IMR-90 (cell line): Measurements from ENCODE around the gene ACY1. TPM values are rescaled to one million over a fixed set of nuclear protein-coding genes. Genes with fewer than 3 reads are reported as not detected.

Source experiments
- ATAC-seq: fragments of 200-7000 bp; cut with Tn5 transposase; 2 replicates; pipeline ENCODE4 v1.9.1; 2020; ENCODE audit warnings: low read depth, mild to moderate bottlenecking, moderate library complexity
- BruUV-seq: library from RNA; stranded (reverse); fragments of 400-500 nt; replicated peaks from 2 replicates; lab custom pipeline; 2021; lab: Mats Ljungman, UMichigan
- CTCF ChIA-PET: fragments of 300-600 bp; formaldehyde crosslinking; extraction: SDS; loops from one replicate; lab custom pipeline; 2021; ENCODE audit warnings: antibody characterized with exemption; lab: Yijun Ruan, JAX
- POLR2A ChIA-PET: fragments of 300-600 bp; sonication (Branson Sonifier 250); formaldehyde crosslinking; loops from one replicate; lab custom pipeline; 2022; ENCODE audit warnings: antibody characterized with exemption; ENCODE audit not compliant: unreplicated experiment; lab: Charles Lee
- DNase-seq: peaks from one replicate; pipeline ENCODE4 v3.0.0; 2013
- H2AFZ ChIP-seq: replicated peaks from 2 replicates; pipeline ENCODE3; 2013; ENCODE audit warnings: low read length, mild to moderate bottlenecking; ENCODE audit not compliant: poor library complexity
- H2AK5ac ChIP-seq: 2 replicates; pipeline ENCODE4 v1.6.1; 2013; ENCODE audit warnings: low read depth, low read length, inconsistent platforms
- H2AK9ac ChIP-seq: replicated peaks from 2 replicates; pipeline ENCODE3; 2013; ENCODE audit warnings: mild to moderate bottlenecking, low read depth, low read length, moderate library complexity; ENCODE audit not compliant: poor library complexity
- H2BK120ac ChIP-seq: 2 replicates; pipeline ENCODE4 v1.6.1; 2013; ENCODE audit warnings: low read depth, low read length, inconsistent platforms
- H2BK15ac ChIP-seq: 3 replicates; pipeline ENCODE4 v1.6.1; 2013; ENCODE audit warnings: low read depth, low read length, inconsistent platforms
- H2BK20ac ChIP-seq: 2 replicates; pipeline ENCODE4 v1.6.1; 2013; ENCODE audit warnings: low read depth, mild to moderate bottlenecking, inconsistent platforms, low read length, moderate library complexity
- H2BK5ac ChIP-seq: 2 replicates; pipeline ENCODE4 v1.6.1; 2013; ENCODE audit warnings: mild to moderate bottlenecking, low read depth, low read length, inconsistent platforms; ENCODE audit not compliant: poor library complexity, severe bottlenecking
- H3K14ac ChIP-seq: replicated peaks from 2 replicates; pipeline ENCODE4 v1.6.1; 2013; ENCODE audit warnings: low read depth, low read length, inconsistent platforms
- H3K18ac ChIP-seq: 2 replicates; pipeline ENCODE4 v1.6.1; 2013; ENCODE audit warnings: low read depth, low read length, control low read depth
- H3K23ac ChIP-seq: 2 replicates; pipeline ENCODE4 v1.6.1; 2013; ENCODE audit warnings: low read depth, low read length, inconsistent platforms
- H3K27ac ChIP-seq: 2 replicates; pipeline ENCODE4 v1.5.1; 2013; ENCODE audit warnings: mild to moderate bottlenecking, control low read depth, low read length; ENCODE audit not compliant: insufficient read depth
- H3K27me3 ChIP-seq: 2 replicates; pipeline ENCODE4 v1.6.1; 2013; ENCODE audit warnings: low read length; ENCODE audit not compliant: control insufficient read depth, insufficient read depth
- H3K36me3 ChIP-seq: 2 replicates; pipeline ENCODE4 v1.6.1; 2013; ENCODE audit warnings: low read length, mixed read lengths; ENCODE audit not compliant: control insufficient read depth, insufficient read depth
- H3K4ac ChIP-seq: 2 replicates; pipeline ENCODE4 v1.6.1; 2013; ENCODE audit warnings: low read depth, low read length, inconsistent platforms
- H3K4me1 ChIP-seq: 2 replicates; pipeline ENCODE4 v1.6.1; 2013; ENCODE audit warnings: low read length, mixed read lengths; ENCODE audit not compliant: control insufficient read depth, insufficient read depth
- H3K4me2 ChIP-seq: 2 replicates; pipeline ENCODE4 v1.6.1; 2013; ENCODE audit warnings: low read depth, mild to moderate bottlenecking, control low read depth, low read length, moderate library complexity
- H3K4me3 ChIP-seq: 2 replicates; pipeline ENCODE4 v1.5.1; 2013; ENCODE audit warnings: low read depth, mild to moderate bottlenecking, control low read depth, low read length, moderate library complexity; ENCODE audit not compliant: insufficient read depth
- H3K56ac ChIP-seq: 2 replicates; pipeline ENCODE4 v1.6.1; 2013; ENCODE audit warnings: low read length, inconsistent platforms; ENCODE audit not compliant: insufficient read depth; ENCODE audit errors: extremely low read depth
- H3K79me1 ChIP-seq, 2 experiments: 2 replicates each; pipeline ENCODE4 v1.6.1; 2013; ENCODE audit warnings: low read length in 2 of 2, inconsistent platforms in 1 of 2, low read depth in 1 of 2
- H3K9ac ChIP-seq: 2 replicates; pipeline ENCODE4 v1.6.1; 2013; ENCODE audit warnings: low read depth, low read length, control low read depth
- H3K9me1 ChIP-seq: 2 replicates; pipeline ENCODE4 v1.6.1; 2013; ENCODE audit warnings: low read length, inconsistent platforms; ENCODE audit not compliant: insufficient read depth
- H3K9me3 ChIP-seq: 2 replicates; pipeline ENCODE4 v1.6.1; 2013; ENCODE audit warnings: low read length; ENCODE audit not compliant: control insufficient read depth, insufficient read depth
- H4K20me1 ChIP-seq: 2 replicates; pipeline ENCODE4 v1.6.1; 2013; ENCODE audit warnings: low read length, inconsistent platforms; ENCODE audit not compliant: insufficient read depth
- H4K5ac ChIP-seq: 2 replicates; pipeline ENCODE4 v1.6.1; 2013; ENCODE audit warnings: mild to moderate bottlenecking, low read depth, low read length, control low read depth
- H4K8ac ChIP-seq, 2 experiments: 2 replicates each; pipeline ENCODE4 v1.6.1; 2013; ENCODE audit warnings: low read depth in 2 of 2, low read length in 2 of 2, control low read depth in 1 of 2, inconsistent platforms in 1 of 2
- H4K91ac ChIP-seq: 2 replicates; pipeline ENCODE4 v1.6.1; 2013; ENCODE audit warnings: low read depth, low read length, inconsistent platforms; ENCODE audit not compliant: insufficient read depth
- BHLHE40 ChIP-seq: fragments of 150-350 bp; IDR thresholded peaks from 2 replicates; pipeline ENCODE4 v1.6.1; 2016; ENCODE audit warnings: mild to moderate bottlenecking, low read depth, low read length
- CHD1 ChIP-seq: IDR thresholded peaks from 2 replicates; pipeline ENCODE4 v1.6.1; 2012; ENCODE audit warnings: low read depth, low read length, improper control_type of control experiment
- FOS ChIP-seq: fragments of 150-350 bp; IDR thresholded peaks from 2 replicates; pipeline ENCODE4 v1.6.1; 2016; ENCODE audit warnings: low read depth, low read length
- MAFK ChIP-seq: IDR thresholded peaks from 2 replicates; pipeline ENCODE4 v1.6.1; 2012; ENCODE audit warnings: low read depth, low read length, improper control_type of control experiment
- MAZ ChIP-seq: IDR thresholded peaks from 2 replicates; pipeline ENCODE4 v1.6.1; 2012; ENCODE audit warnings: low read depth, mild to moderate bottlenecking, low read length, improper control_type of control experiment, moderate library complexity, borderline replicate concordance
- NFE2L2 ChIP-seq: fragments of 150-350 bp; IDR thresholded peaks from 2 replicates; pipeline ENCODE4 v1.6.1; 2016; ENCODE audit warnings: low read depth, mild to moderate bottlenecking, low read length
- POLR2A ChIP-seq: IDR thresholded peaks from 2 replicates; pipeline ENCODE4 v1.6.1; 2012; ENCODE audit warnings: mild to moderate bottlenecking, low read depth, low read length
- RCOR1 ChIP-seq: IDR thresholded peaks from 2 replicates; pipeline ENCODE4 v1.6.1; 2012; ENCODE audit warnings: mild to moderate bottlenecking, low read length, improper control_type of control experiment; ENCODE audit not compliant: insufficient replicate concordance
- RFX5 ChIP-seq: IDR thresholded peaks from 2 replicates; pipeline ENCODE4 v1.8.0; 2012; ENCODE audit warnings: low read depth, mild to moderate bottlenecking, low read length, moderate library complexity
- SMC3 ChIP-seq: fragments of 150-350 bp; IDR thresholded peaks from 2 replicates; pipeline ENCODE4 v1.6.1; 2016; ENCODE audit warnings: low read depth, mild to moderate bottlenecking, antibody characterized with exemption, low read length, moderate library complexity
- WGBS, 2 experiments: methylation state at CpG; one replicate each; pipeline versions ENCODE4 v1.1.5 to v1.1.7; 2013; ENCODE audit warnings: missing lambda C conversion rate in 2 of 2; ENCODE audit not compliant: insufficient read length in 1 of 2; ENCODE audit errors: extremely low coverage in 2 of 2; 5-methylcytosine and 5-hydroxymethylcytosine counted together
- dilution Hi-C: fragments of 300-500 bp; cut with HindIII; formaldehyde crosslinking; loops from one replicate; pipeline ENCODE4 v1.14.3; 2018; ENCODE audit warnings: low sequenced_read_pairs; ENCODE audit not compliant: unreplicated experiment
- in situ Hi-C: fragments of 300-500 bp; cut with MboI; formaldehyde crosslinking; loops from 3 replicates; pipeline ENCODE4 v1.14.3; 2019; ENCODE audit warnings: low sequenced_read_pairs, inconsistent platforms, mixed read lengths
- intact Hi-C: fragments of 100-400 bp; cut with micrococcal nuclease; formaldehyde crosslinking; loops from 2 replicates; pipeline ENCODE4 v1.10.0; 2022
- polyA plus RNA-seq, 3 experiments: library from polyadenylated mRNA; depleted of rRNA; stranded (reverse); fragments of >200 nt; gene quantifications; 2 replicates each; pipeline ENCODE4 v1.2.3, GENCODE V29; 2012; ENCODE audit warnings: low replicate concordance in 1 of 3
- total RNA-seq: library from RNA; depleted of rRNA; stranded (reverse); fragments of >200 nt; gene quantifications from 2 replicates; pipeline ENCODE4 v1.2.3, GENCODE V29; 2012
- TF ChIP-seq, protein P1 (sequence below): conservative IDR thresholded peaks from 2 replicates; pipeline ENCODE4 v1.5.1; 2012; ENCODE audit warnings: mild to moderate bottlenecking, low read depth, low read length, improper control_type of control experiment
- TF ChIP-seq, protein P2 (sequence below): fragments of 150-350 bp; IDR thresholded peaks from 2 replicates; pipeline ENCODE4 v1.6.1; 2017; ENCODE audit warnings: mild to moderate bottlenecking, antibody characterized with exemption, low read length, low read depth
- TF ChIP-seq, protein P3 (sequence below): fragments of 150-350 bp; IDR thresholded peaks from 2 replicates; pipeline ENCODE4 v1.6.1; 2016; ENCODE audit warnings: low read depth, mild to moderate bottlenecking, low read length, moderate library complexity, borderline replicate concordance

ACY1 gene
- total and polyA plus RNA-seq, 2 of the 4 experiments (the other 2 are of a cell fraction): 22.0 to 47.1 TPM

DNA sequence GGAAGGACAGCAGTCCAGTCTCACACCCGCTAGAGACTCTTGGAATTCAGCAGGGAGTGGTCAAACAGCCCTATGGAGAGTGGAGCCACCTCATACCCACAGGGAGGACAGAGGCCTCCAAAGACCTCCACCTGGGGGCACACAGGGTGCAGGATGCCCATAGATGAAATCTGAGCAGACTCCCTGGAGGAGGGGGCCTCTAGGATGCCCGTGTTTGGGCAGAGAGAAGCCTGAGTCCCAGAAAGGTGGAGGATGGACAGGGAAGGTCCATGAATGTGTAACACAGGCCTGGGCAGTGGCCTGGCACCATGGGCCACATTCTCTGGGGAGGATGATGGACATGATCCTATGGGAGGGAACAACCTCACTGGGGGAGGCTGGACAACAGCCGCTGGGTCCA lies 51.3 kb downstream of the ACY1 start:
- ChIA-PET POLR2A (no interaction called here), CTCF (no interaction called here)
- Histone ChIP-seq H2AK5ac (no peak overlapping the region), H3K4me1 (no peaks in the 10 kb centered on the region), H3K14ac (no peak overlapping the region), H3K4ac (no peak overlapping the region), H3K79me1 (no peaks in the 10 kb centered on the region), H2BK20ac (no peak overlapping the region), H3K23ac (no peak overlapping the region), H3K18ac (no peak overlapping the region), H3K9me3 (no peaks in the 10 kb centered on the region), H4K8ac (no peak overlapping the region), H3K9me1 (no peaks in the 10 kb centered on the region), H3K27ac (no peak overlapping the region), H2BK5ac (no peak overlapping the region), H3K4me3 (no peak overlapping the region), H2BK15ac (no peak overlapping the region), H3K27me3 (no peaks in the 10 kb centered on the region; the same call in 1 of the 2 replicates), H2AK9ac (no peak overlapping the region), H3K9ac (no peak overlapping the region), H3K56ac (no peak overlapping the region), H4K5ac (no peak overlapping the region), H2BK120ac (no peak overlapping the region), H4K20me1 (no peaks in the 10 kb centered on the region), H4K91ac (no peak overlapping the region), H3K4me2 (no peak overlapping the region), H2AFZ (no peak overlapping the region), H3K36me3 (no peaks in the 10 kb centered on the region)
- intact Hi-C loops: no loop called here
- in situ Hi-C loops: no loop called here
- BruUV-seq: no TSS peak
- TF ChIP-seq POLR2A (no peak), NFE2L2 (no peak), BHLHE40 (no peak), CHD1 (no peak), SMC3 (no peak), MAFK (no peak), FOS (no peak), RFX5 (no peak), RCOR1 (no peak), MAZ (no peak)
- TF ChIP-seq, protein P1, sequence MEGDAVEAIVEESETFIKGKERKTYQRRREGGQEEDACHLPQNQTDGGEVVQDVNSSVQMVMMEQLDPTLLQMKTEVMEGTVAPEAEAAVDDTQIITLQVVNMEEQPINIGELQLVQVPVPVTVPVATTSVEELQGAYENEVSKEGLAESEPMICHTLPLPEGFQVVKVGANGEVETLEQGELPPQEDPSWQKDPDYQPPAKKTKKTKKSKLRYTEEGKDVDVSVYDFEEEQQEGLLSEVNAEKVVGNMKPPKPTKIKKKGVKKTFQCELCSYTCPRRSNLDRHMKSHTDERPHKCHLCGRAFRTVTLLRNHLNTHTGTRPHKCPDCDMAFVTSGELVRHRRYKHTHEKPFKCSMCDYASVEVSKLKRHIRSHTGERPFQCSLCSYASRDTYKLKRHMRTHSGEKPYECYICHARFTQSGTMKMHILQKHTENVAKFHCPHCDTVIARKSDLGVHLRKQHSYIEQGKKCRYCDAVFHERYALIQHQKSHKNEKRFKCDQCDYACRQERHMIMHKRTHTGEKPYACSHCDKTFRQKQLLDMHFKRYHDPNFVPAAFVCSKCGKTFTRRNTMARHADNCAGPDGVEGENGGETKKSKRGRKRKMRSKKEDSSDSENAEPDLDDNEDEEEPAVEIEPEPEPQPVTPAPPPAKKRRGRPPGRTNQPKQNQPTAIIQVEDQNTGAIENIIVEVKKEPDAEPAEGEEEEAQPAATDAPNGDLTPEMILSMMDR: no peak
- TF ChIP-seq, protein P2, sequence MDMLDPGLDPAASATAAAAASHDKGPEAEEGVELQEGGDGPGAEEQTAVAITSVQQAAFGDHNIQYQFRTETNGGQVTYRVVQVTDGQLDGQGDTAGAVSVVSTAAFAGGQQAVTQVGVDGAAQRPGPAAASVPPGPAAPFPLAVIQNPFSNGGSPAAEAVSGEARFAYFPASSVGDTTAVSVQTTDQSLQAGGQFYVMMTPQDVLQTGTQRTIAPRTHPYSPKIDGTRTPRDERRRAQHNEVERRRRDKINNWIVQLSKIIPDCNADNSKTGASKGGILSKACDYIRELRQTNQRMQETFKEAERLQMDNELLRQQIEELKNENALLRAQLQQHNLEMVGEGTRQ: no peak
- TF ChIP-seq, protein P3, sequence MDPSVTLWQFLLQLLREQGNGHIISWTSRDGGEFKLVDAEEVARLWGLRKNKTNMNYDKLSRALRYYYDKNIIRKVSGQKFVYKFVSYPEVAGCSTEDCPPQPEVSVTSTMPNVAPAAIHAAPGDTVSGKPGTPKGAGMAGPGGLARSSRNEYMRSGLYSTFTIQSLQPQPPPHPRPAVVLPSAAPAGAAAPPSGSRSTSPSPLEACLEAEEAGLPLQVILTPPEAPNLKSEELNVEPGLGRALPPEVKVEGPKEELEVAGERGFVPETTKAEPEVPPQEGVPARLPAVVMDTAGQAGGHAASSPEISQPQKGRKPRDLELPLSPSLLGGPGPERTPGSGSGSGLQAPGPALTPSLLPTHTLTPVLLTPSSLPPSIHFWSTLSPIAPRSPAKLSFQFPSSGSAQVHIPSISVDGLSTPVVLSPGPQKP: no peak
- no peak for DNase-seq
- dilution Hi-C loops: no loop called here
- ATAC-seq: no peak
- WGBS, 2 experiments: 78% methylated on average over 1 of the region's 3 CpGs; no CpG with 5 or more reads in 1 of the 2 experiments
